ENCODE data around the gene WDR33.

GRCh38 chr2:127759931-127760330, 51.0 kb downstream of the WDR33 start:
- TF ChIP-seq REST (tag by site-specific recombination; IDR thresholded peaks at IDR 0.05) (no peak), ZNF24 (tag by site-specific recombination; IDR thresholded peaks at IDR 0.05) (no peak), GLIS2 (tag by site-specific recombination; IDR thresholded peaks at IDR 0.05) (no peak), TSHZ1 (tag by site-specific recombination; IDR thresholded peaks at IDR 0.05; ENCODE audit: borderline replicate concordance) (no peak), CTCF (tag by site-specific recombination; IDR thresholded peaks at IDR 0.05) (no peak), ZSCAN30 (tag by site-specific recombination; IDR thresholded peaks at IDR 0.05) (no peak), YY1 (tag by site-specific recombination; IDR thresholded peaks at IDR 0.05) (no peak), ZFP41 (tag by site-specific recombination; IDR thresholded peaks at IDR 0.05; ENCODE audit: borderline replicate concordance) (no peak), KLF10 (tag by site-specific recombination; IDR thresholded peaks at IDR 0.05) (no peak), TRIM28 (IDR thresholded peaks at IDR 0.05; ENCODE audit: borderline replicate concordance, low read length) (no peak), FEZF1 (tag by site-specific recombination; IDR thresholded peaks at IDR 0.05) (no peak)

All from HEK293 (cell line).